NCI-H526 (cell line): ENCODE data around the gene BIRC2.

ENCODE experiments used
- DNase-seq, 2 experiments: peaks; one replicate each; lab custom pipeline; 2025; lab: John Stamatoyannopoulos, UW

Gene BIRC2

GRCh38 chr11:102375720-102376399 lies 28.8 kb downstream of the BIRC2 start:
- no peak for DNase-seq

GRCh38 chr11:102377891-102378290 lies 30.9 kb downstream of the BIRC2 start:
- no peak for DNase-seq

- no peak for DNase-seq
Observed at GRCh38 chr11:102378818-102379217, 31.8 kb downstream of the BIRC2 start.

GRCh38 chr11:102382384-102382783 lies 35.4 kb downstream of the BIRC2 start:
- no peak for DNase-seq

GRCh38 chr11:102383839-102384238 lies 36.8 kb downstream of the BIRC2 start:
- DNase-seq: no peak

- DNase-seq: no peak
Observed at GRCh38 chr11:102384419-102385079, 37.5 kb downstream of the BIRC2 start.

- no peak for DNase-seq
Observed at GRCh38 chr11:102385085-102386007, 38.3 kb downstream of the BIRC2 start.

- no peak for DNase-seq
Observed at GRCh38 chr11:102386136-102386734, 39.2 kb downstream of the BIRC2 start.

- no peak for DNase-seq
Observed at GRCh38 chr11:102387043-102387781, 40.2 kb downstream of the BIRC2 start.

GRCh38 chr11:102389253-102389652 lies 42.2 kb downstream of the BIRC2 start:
- no peak for DNase-seq

- peak; percentile 65 to 89 for DNase-seq
Observed at GRCh38 chr11:102390667-102391465, 43.9 kb downstream of the BIRC2 start.

- no peak for DNase-seq
Observed at GRCh38 chr11:102391549-102392237, 44.7 kb downstream of the BIRC2 start.

- DNase-seq: no peak
Observed at GRCh38 chr11:102393272-102393730, 46.3 kb downstream of the BIRC2 start.

- no peak for DNase-seq
Observed at GRCh38 chr11:102395720-102396393, 48.8 kb downstream of the BIRC2 start.

- DNase-seq: no peak
Observed at GRCh38 chr11:102396708-102397563, 49.9 kb downstream of the BIRC2 start.

GRCh38 chr11:102398297-102398696 lies 51.3 kb downstream of the BIRC2 start:
- no peak for DNase-seq

GRCh38 chr11:102399189-102399588 lies 52.2 kb downstream of the BIRC2 start:
- DNase-seq: no peak

- no peak for DNase-seq
Observed at GRCh38 chr11:102400603-102401002, 53.6 kb downstream of the BIRC2 start.
